ENCODE measurements around the gene PAFAH2. TPM values are rescaled to one million over a fixed set of nuclear protein-coding genes. Genes with fewer than 3 reads are reported as not detected.

The PAFAH2 gene
- total RNA-seq, 1 experiment from 2014 or later: 12.4 TPM

DNA sequence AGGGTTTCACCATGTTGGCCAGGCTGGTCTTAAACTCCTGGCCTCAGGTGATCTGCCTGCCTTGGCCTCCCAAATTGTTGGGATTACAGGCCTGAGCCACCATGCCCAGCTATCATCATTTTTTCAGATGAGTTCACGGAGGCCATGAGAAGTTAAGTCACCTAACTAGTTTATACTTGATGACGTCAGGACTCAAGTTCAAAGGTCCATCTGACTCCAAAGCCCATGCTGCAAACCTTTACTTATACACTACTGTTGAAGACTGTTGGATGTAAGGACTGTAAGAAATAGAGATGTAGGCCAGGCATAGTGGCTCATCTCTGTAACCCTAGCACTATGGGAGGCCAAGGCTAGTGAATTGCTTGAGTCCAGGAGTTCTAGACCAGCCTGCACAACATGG, 50.8 kb downstream of the PAFAH2 start:
- H2BK15ac ChIP-seq (ENCODE audit: low read depth, low read length): no peak overlapping the region
- no peak overlapping the region for H4K5ac ChIP-seq (ENCODE audit: insufficient read length, low read depth, low read length)
- H3K23ac ChIP-seq (ENCODE audit: insufficient read length, low read depth, low read length): no peak overlapping the region
- H3K56ac ChIP-seq (ENCODE audit: insufficient read length, low read depth, low read length): no peak overlapping the region
- H3K27ac ChIP-seq (ENCODE audit: insufficient read length, low read depth, low read length): no peak overlapping the region
- no peak overlapping the region for H2BK120ac ChIP-seq (ENCODE audit: low read depth, low read length, poor library complexity, severe bottlenecking)
- no peaks in the 10 kb centered on the region for H3K79me1 ChIP-seq (ENCODE audit: insufficient read depth, low read depth, low read length, poor library complexity, severe bottlenecking)
- no peak overlapping the region for H2BK20ac ChIP-seq (ENCODE audit: low read depth, low read length, poor library complexity, severe bottlenecking)
- Mint-ChIP-seq H3K27me3 (ENCODE audit: low read depth) (peaks cover 25% of the 10 kb centered on the region), H3K27ac (no peak overlapping the region), H3K9me3 (peaks cover 4 to 13% of the 10 kb centered on the region in 2 experiments), H3K4me1 (peaks cover 3 to 5% of the 10 kb centered on the region in 2 experiments; a peak in 1 of 4 replicates), H3K4me3 (no peak overlapping the region), H3K36me3 (ENCODE audit: insufficient read depth in 1 of 3, low read depth in 3 of 3) (peaks cover 0 to 2% (median 1%) of the 10 kb centered on the region in 3 experiments; a peak in 2 of 7 replicates)
- no peaks in the 10 kb centered on the region for H3K79me2 ChIP-seq (ENCODE audit: insufficient read depth, low read length)
- no peak overlapping the region for H2BK12ac ChIP-seq (ENCODE audit: insufficient read length, low read depth, low read length)
- H4K20me1 ChIP-seq (ENCODE audit: control insufficient read depth, insufficient read depth, insufficient read length): no peaks in the 10 kb centered on the region
- no peaks in the 10 kb centered on the region for H3K23me2 ChIP-seq (ENCODE audit: insufficient read length, low read depth, low read length, poor library complexity, severe bottlenecking)
- H3K14ac ChIP-seq (ENCODE audit: insufficient read depth, low read length): no peak overlapping the region
- no peaks in the 10 kb centered on the region for H3K4me1 ChIP-seq (ENCODE audit: insufficient read depth, low read length)
- no peak overlapping the region for H3K4ac ChIP-seq (ENCODE audit: low read depth, low read length)
- no peak overlapping the region for H2AFZ ChIP-seq (ENCODE audit: low read length)
- no peak overlapping the region for H3K4me2 ChIP-seq (ENCODE audit: insufficient read depth, insufficient read length, low read length)
- H4K91ac ChIP-seq (ENCODE audit: insufficient read length, low read depth, low read length): no peak overlapping the region
- H4K8ac ChIP-seq (replicated peaks; ENCODE audit: insufficient read length, low read depth, low read length): no peak overlapping the region
- H3K9me3 ChIP-seq (ENCODE audit: control insufficient read depth, low read depth, low read length): no peaks in the 10 kb centered on the region
- no peaks in the 10 kb centered on the region for H3K27me3 ChIP-seq (ENCODE audit: insufficient read depth, low read length)
- no peak overlapping the region for H2AK5ac ChIP-seq (ENCODE audit: insufficient read length, low read length)
- TF ChIP-seq, protein P1, sequence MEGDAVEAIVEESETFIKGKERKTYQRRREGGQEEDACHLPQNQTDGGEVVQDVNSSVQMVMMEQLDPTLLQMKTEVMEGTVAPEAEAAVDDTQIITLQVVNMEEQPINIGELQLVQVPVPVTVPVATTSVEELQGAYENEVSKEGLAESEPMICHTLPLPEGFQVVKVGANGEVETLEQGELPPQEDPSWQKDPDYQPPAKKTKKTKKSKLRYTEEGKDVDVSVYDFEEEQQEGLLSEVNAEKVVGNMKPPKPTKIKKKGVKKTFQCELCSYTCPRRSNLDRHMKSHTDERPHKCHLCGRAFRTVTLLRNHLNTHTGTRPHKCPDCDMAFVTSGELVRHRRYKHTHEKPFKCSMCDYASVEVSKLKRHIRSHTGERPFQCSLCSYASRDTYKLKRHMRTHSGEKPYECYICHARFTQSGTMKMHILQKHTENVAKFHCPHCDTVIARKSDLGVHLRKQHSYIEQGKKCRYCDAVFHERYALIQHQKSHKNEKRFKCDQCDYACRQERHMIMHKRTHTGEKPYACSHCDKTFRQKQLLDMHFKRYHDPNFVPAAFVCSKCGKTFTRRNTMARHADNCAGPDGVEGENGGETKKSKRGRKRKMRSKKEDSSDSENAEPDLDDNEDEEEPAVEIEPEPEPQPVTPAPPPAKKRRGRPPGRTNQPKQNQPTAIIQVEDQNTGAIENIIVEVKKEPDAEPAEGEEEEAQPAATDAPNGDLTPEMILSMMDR (conservative IDR thresholded peaks at IDR 0.05): no peak
- no peak overlapping the region for H3K18ac ChIP-seq (ENCODE audit: insufficient read length, low read depth, low read length)
- no peak overlapping the region for H3T11ph ChIP-seq (ENCODE audit: low read length)
- no peak overlapping the region for H2BK5ac ChIP-seq (ENCODE audit: insufficient read length, low read length)
- H3K9ac ChIP-seq (ENCODE audit: extremely low read depth, insufficient read length, low read length): no peak overlapping the region
- WGBS (ENCODE audit: extremely low coverage, insufficient read length, low lambda C conversion rate): no CpG with 5 or more reads among the region's 2 CpGs
- DNase-seq: no peak

Data from H9 (cell line).